HepG2 (cell line): ENCODE results near the gene SULT4A1. TPM values are rescaled to one million over a fixed set of nuclear protein-coding genes. Genes with fewer than 3 reads are reported as not detected.
A peak's percentile ranks its signal among the peaks of the same experiment; 100 is the strongest.

Experiments used
- ATAC-seq: fragments of 200-7000 bp; cut with Tn5 transposase; 3 replicates; pipeline ENCODE4 v1.9.1; 2020; ENCODE audit warnings: mild to moderate bottlenecking, moderate library complexity
- BruUV-seq: library from RNA; stranded (reverse); fragments of 400-500 nt; replicated peaks from 2 replicates; lab custom pipeline; 2021; lab: Mats Ljungman, UMichigan
- CTCF ChIA-PET: fragments of 300-600 bp; formaldehyde crosslinking; extraction: SDS; loops from one replicate; lab custom pipeline; 2021; ENCODE audit warnings: low total read pairs, inconsistent platforms, low intra/inter-chr PET ratio; lab: Yijun Ruan, JAX
- POLR2A ChIA-PET: fragments of 350-600 bp; sonication (Branson Sonifier 250); formaldehyde crosslinking; loops from one replicate; lab custom pipeline; 2020; ENCODE audit warnings: antibody characterized with exemption, inconsistent platforms; lab: Yijun Ruan, JAX
- DNase-seq: peaks from one replicate; pipeline ENCODE4 v3.0.0-alpha.2; 2015; ENCODE audit warnings: low spot score
- FAIRE-seq: peaks from 3 replicates; lab custom pipeline; 2011; peaks lifted over from hg19 to GRCh38; lab: Jason Lieb, UNC
- H2AFZ ChIP-seq: one replicate; pipeline ENCODE4 v1.6.1; 2011; ENCODE audit warnings: low read length, inconsistent platforms
- H3K27ac ChIP-seq: fragments of 300-600 bp; 3 replicates; pipeline ENCODE4 v1.8.0; 2011; ENCODE audit warnings: mixed run types, mild to moderate bottlenecking, mixed read lengths, low read length, inconsistent platforms; ENCODE audit not compliant: insufficient read depth; ENCODE audit errors: extremely low read length
- H3K27me3 ChIP-seq, 2 experiments: fragments of 200-600 bp in 1 of 2; 2 replicates in 1 of 2; 3 replicates in 1 of 2; pipeline versions ENCODE4 v1.6.0 to v1.8.0; 2011; ENCODE audit warnings: low read length in 2 of 2, mild to moderate bottlenecking in 2 of 2, moderate library complexity in 2 of 2, inconsistent platforms in 1 of 2; ENCODE audit not compliant: insufficient read depth in 2 of 2, control insufficient read depth in 1 of 2
- H3K36me3 ChIP-seq, 2 experiments: fragments of 200-600 bp in 1 of 2; replicated peaks in 1 of 2; 2 replicates in 1 of 2; 3 replicates in 1 of 2; pipeline versions ENCODE4 v1.5.1 to v1.8.0; 2011; ENCODE audit warnings: low read length in 2 of 2, inconsistent platforms in 1 of 2; ENCODE audit not compliant: insufficient read depth in 2 of 2, control insufficient read depth in 1 of 2
- H3K4me1 ChIP-seq: 2 replicates; pipeline ENCODE4 v1.5.1; 2012; ENCODE audit warnings: low read length, inconsistent platforms; ENCODE audit not compliant: insufficient read depth
- H3K4me2 ChIP-seq: 2 replicates; pipeline ENCODE4 v1.6.0; 2011; ENCODE audit warnings: low read depth, low read length, inconsistent platforms
- H3K4me3 ChIP-seq, 3 experiments: fragments of 200-600 bp in 1 of 3; sonication (generic), shearing (Covaris generic) in 1 of 3; replicated peaks in 1 of 3; 2 replicates each; pipeline ENCODE4 v1.5.1; 2011 to 2016; ENCODE audit warnings: low read length in 3 of 3, inconsistent platforms in 2 of 3, low read depth in 2 of 3, mild to moderate bottlenecking in 2 of 3, control low read depth in 1 of 3, mixed read lengths in 1 of 3; ENCODE audit not compliant: insufficient read depth in 1 of 3
- H3K79me2 ChIP-seq: one replicate; pipeline ENCODE4 v1.6.1; 2011; ENCODE audit warnings: low read length, inconsistent platforms; ENCODE audit not compliant: insufficient read depth
- H3K9ac ChIP-seq: 2 replicates; pipeline ENCODE4 v1.6.0; 2011; ENCODE audit warnings: mild to moderate bottlenecking, low read depth, low read length, inconsistent platforms; ENCODE audit not compliant: insufficient read depth
- H3K9me3 ChIP-seq: 2 replicates; pipeline ENCODE4 v1.5.1; 2012; ENCODE audit warnings: mild to moderate bottlenecking, low read length
- H4K20me1 ChIP-seq: 2 replicates; pipeline ENCODE4 v1.6.0; 2011; ENCODE audit warnings: inconsistent platforms, mild to moderate bottlenecking, low read length, moderate library complexity; ENCODE audit not compliant: insufficient read depth
- EHMT2 ChIP-seq: fragments of 200-600 bp; sonication (generic); IDR thresholded peaks from 2 replicates; pipeline ENCODE4 v1.7.0; 2017; ENCODE audit warnings: antibody characterized with exemption, low read depth, low read length, borderline replicate concordance
- HDAC1 ChIP-seq: sonication (generic); formaldehyde crosslinking; IDR thresholded peaks from 2 replicates; pipeline ENCODE4 v1.5.1; 2020; ENCODE audit warnings: mild to moderate bottlenecking, missing genetic modification reagents
- SRSF4 ChIP-seq: fragments of 200-400 bp; formaldehyde crosslinking; IDR thresholded peaks from one replicate; pipeline ENCODE4 v1.6.1; 2018; ENCODE audit warnings: mild to moderate bottlenecking, low read depth, low read length, moderate library complexity; ENCODE audit not compliant: poor library complexity, severe bottlenecking
- WGBS: methylation state at CpG from one replicate; pipeline ENCODE4 v1.1.6; 2017; ENCODE audit warnings: low lambda C conversion rate; 5-methylcytosine and 5-hydroxymethylcytosine counted together
- in situ Hi-C: cut with HindIII; loops from 2 replicates; pipeline ENCODE4 v1.10.0; 2017; ENCODE audit warnings: low pct_unique_long_range_greater_than_20kb; ENCODE audit not compliant: extremely low pct_ligation_motif_present
- intact Hi-C: fragments of 100-400 bp; cut with micrococcal nuclease; formaldehyde crosslinking; loops from one replicate; pipeline ENCODE4 v1.10.0; 2022; ENCODE audit not compliant: unreplicated experiment
- polyA plus RNA-seq, 8 experiments: library from polyadenylated mRNA; depleted of rRNA in 3 of 8; stranded (reverse) in 7 of 8; unstranded in 1 of 8; fragments of >200 nt; fragmentation: Illumina TruSeq in 4 of 8; extraction: Trizol in 4 of 8; gene quantifications; 2 replicates each; pipeline versions ENCODE4 v1.2.1 to v1.2.3, GENCODE V29; 2011 to 2016; ENCODE audit warnings: low read depth in 4 of 8, missing spikeins in 1 of 8, mixed read lengths in 1 of 8; ENCODE audit not compliant: insufficient read depth in 1 of 8
- total RNA-seq, 5 experiments: library from RNA; depleted of rRNA; stranded (reverse); fragments of >200 nt; fragmentation: Illumina TruSeq; extraction: Trizol; gene quantifications; 2 replicates each; pipeline ENCODE4 v1.2.3, GENCODE V29; 2016; ENCODE audit warnings: low read depth in 1 of 5
- TF ChIP-seq, protein P1 (sequence below): sonication (generic); formaldehyde crosslinking; IDR thresholded peaks from 2 replicates; pipeline ENCODE4 v1.5.0; 2020; ENCODE audit warnings: mild to moderate bottlenecking, missing genetic modification reagents
- TF ChIP-seq, protein P2 (sequence below): sonication (generic); formaldehyde crosslinking; IDR thresholded peaks from 2 replicates; pipeline ENCODE4 v1.5.1; 2020; ENCODE audit warnings: mild to moderate bottlenecking, missing genetic modification reagents, borderline replicate concordance
- TF ChIP-seq, protein P3 (sequence below): sonication (generic); formaldehyde crosslinking; IDR thresholded peaks from 2 replicates; pipeline ENCODE4 v1.8.0; 2023; ENCODE audit warnings: mild to moderate bottlenecking, missing genetic modification reagents

Gene SULT4A1
- total and polyA plus RNA-seq, 2 of the 13 experiments (the other 11 are each of a cell fraction or from before 2014, with no cell fraction given) = not detected

DNA sequence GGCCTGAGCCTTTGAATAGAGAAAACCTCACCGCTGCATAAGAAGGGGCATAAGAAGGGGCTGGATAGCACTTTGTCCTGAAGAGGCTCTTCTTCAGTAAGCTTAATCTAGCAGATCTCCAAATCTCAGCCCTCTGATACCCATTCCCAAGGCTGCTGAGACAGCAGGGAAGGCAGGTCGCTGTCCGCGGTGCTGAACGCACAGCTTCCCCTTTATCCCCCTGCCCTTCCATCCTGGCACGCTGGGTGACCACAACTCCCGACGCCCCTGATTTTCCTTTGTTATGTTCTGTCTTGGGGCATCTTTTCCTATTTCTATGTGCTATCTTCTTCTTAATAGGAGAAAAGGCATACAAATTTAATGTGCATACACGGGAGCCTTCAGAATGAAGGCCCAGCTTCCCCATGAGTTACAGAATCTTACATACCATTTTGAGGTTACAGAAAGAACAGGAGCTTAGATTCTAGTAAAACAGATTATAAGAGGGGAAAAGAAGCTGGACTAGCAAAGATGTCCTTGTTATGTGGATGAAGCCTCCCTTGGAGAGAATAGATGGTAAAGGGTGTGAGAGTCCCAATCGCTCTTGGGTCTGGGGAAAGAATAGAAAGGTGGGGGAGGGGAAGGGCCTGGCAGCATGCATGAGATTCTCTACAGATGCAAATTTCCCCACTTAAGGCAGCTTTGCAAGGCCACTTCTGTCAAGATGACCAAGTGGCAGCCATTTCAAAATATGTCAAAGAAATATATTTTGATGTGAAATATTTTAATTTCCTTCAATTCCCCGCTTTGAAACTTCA is 5.7 kb upstream of the SULT4A1 start (continued):
- TF ChIP-seq, protein P1, sequence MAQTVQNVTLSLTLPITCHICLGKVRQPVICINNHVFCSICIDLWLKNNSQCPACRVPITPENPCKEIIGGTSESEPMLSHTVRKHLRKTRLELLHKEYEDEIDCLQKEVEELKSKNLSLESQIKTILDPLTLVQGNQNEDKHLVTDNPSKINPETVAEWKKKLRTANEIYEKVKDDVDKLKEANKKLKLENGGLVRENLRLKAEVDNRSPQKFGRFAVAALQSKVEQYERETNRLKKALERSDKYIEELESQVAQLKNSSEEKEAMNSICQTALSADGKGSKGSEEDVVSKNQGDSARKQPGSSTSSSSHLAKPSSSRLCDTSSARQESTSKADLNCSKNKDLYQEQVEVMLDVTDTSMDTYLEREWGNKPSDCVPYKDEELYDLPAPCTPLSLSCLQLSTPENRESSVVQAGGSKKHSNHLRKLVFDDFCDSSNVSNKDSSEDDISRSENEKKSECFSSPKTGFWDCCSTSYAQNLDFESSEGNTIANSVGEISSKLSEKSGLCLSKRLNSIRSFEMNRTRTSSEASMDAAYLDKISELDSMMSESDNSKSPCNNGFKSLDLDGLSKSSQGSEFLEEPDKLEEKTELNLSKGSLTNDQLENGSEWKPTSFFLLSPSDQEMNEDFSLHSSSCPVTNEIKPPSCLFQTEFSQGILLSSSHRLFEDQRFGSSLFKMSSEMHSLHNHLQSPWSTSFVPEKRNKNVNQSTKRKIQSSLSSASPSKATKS (CRISPR knock-in tag) = no peak
- TF ChIP-seq, protein P2, sequence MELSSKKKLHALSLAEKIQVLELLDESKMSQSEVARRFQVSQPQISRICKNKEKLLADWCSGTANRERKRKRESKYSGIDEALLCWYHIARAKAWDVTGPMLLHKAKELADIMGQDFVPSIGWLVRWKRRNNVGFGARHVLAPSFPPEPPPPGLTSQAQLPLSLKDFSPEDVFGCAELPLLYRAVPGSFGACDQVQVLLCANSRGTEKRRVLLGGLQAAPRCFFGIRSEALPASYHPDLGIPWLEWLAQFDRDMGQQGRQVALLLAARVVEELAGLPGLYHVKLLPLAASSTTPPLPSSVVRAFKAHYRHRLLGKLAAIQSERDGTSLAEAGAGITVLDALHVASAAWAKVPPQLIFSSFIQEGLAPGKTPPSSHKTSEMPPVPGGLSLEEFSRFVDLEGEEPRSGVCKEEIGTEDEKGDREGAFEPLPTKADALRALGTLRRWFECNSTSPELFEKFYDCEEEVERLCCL (CRISPR knock-in tag) = no peak
- TF ChIP-seq SRSF4 = no peak

DNA sequence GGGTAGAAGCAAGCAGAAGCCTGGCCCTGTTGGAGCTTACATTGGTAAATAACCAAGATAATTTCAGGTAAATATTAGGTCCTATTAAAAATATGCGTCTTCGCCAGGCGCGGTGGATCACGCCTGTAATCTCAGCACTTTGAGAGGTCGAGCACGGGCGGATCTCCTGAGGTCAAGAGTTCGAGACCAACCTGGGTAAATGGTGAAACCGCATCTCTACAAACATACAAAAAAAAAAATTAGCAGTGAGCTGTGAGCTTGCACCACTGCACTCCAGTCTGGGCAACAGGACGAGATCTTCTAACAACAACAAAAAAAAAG is 529 bp upstream of the SULT4A1 start:
- Histone ChIP-seq H3K9ac (no peak overlapping the region), H3K4me2 (peak overlapping the region; percentile 32; the same call in 1 of the 2 replicates), H3K4me1 (no peaks in the 10 kb centered on the region), H4K20me1 (0 out of 2 replicates have a peak, but pooled peaks cover 7% of the 10 kb centered on the region), H3K4me3 (no peak overlapping the region), H3K27me3 (peaks cover 0 to 32% of the 10 kb centered on the region in 2 experiments; a peak in 4 of 5 replicates), H3K27ac (no peak overlapping the region), H2AFZ (no peak overlapping the region), H3K9me3 (no peaks in the 10 kb centered on the region), H3K79me2 (no peaks in the 10 kb centered on the region), H3K36me3 (no peaks in the 10 kb centered on the region)
- DNase-seq (no peak), ATAC-seq (no peak), FAIRE-seq (no peak)
- POLR2A ChIA-PET = no interaction called here
- BruUV-seq = no TSS peak
- CTCF ChIA-PET = no interaction called here
- TF ChIP-seq EHMT2 = no peak
- TF ChIP-seq HDAC1 (CRISPR knock-in tag) = no peak
- TF ChIP-seq, protein P3, sequence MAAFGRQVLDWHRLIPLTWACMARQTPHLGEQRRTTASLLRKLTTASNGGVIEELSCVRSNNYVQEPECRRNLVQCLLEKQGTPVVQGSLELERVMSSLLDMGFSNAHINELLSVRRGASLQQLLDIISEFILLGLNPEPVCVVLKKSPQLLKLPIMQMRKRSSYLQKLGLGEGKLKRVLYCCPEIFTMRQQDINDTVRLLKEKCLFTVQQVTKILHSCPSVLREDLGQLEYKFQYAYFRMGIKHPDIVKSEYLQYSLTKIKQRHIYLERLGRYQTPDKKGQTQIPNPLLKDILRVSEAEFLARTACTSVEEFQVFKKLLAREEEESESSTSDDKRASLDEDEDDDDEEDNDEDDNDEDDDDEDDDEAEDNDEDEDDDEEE = no peak
- intact Hi-C loops (no loop called here), in situ Hi-C loops (no loop called here)
- 29% methylated on average over 11 of the region's 11 CpGs for WGBS
